ENCODE measurements around the gene ARFGAP1.

DNA sequence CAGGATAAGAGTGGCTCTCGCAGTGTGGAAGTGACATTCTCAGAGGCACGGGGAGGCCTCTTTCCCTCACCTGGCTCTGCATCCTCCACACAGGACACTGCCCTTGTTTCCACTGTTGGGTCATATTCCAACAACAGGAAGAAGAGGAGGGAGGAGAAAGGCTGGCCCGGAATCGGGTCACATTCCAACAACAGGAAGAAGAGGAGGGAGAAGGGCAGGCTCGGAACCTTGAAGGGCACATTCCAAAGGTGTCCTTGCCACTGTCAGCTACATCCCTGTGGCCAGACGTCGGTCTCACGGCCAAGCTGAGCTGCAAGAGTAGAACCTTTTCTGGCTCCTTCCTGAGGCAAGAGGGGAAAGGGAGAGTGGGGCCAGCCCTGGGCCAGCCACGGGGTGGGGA lies 63.1 kb downstream of the ARFGAP1 start:
- TF ChIP-seq POLR2A (IDR thresholded peaks at IDR 0.05; ENCODE audit: control extremely low read depth in 1 of 2, low read depth in 2 of 2, low read length in 2 of 2) (no peak), CHD2 (IDR thresholded peaks at IDR 0.05; ENCODE audit: low read length) (no peak), SIN3A (conservative IDR thresholded peaks at IDR 0.05 in 1 of 2, IDR thresholded peaks at IDR 0.05 in 1 of 2; ENCODE audit: low read depth in 1 of 2, low read length in 2 of 2) (no peak), EZH2 (IDR thresholded peaks at IDR 0.05; ENCODE audit: low read depth, low read length, severe bottlenecking) (no peak), EP300 (IDR thresholded peaks at IDR 0.05; ENCODE audit: borderline replicate concordance in 1 of 2, low read depth in 2 of 2, low read length in 2 of 2) (no peak), FOSL1 (IDR thresholded peaks at IDR 0.05; ENCODE audit: insufficient read depth, low read depth, low read length) (no peak)
- TF ChIP-seq, protein P1, sequence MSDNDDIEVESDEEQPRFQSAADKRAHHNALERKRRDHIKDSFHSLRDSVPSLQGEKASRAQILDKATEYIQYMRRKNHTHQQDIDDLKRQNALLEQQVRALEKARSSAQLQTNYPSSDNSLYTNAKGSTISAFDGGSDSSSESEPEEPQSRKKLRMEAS (IDR thresholded peaks at IDR 0.05) = no peak
